CD4-positive, CD25-positive, alpha-beta regulatory T cell (primary cell): Measurements from ENCODE around the gene RASSF4. TPM values are rescaled to one million over a fixed set of nuclear protein-coding genes. Genes with fewer than 3 reads are reported as not detected.

Experiments
- ATAC-seq, 2 donors: fragments of 150-1000 bp; cut with Tn5 transposase; one replicate each; pipeline ENCODE4 v1.10.0; 2021; ENCODE audit warnings: low read depth in 2 of 2, moderate number of reproducible peaks in 2 of 2, moderate library complexity in 1 of 2
- DNase-seq, 3 donors: peaks; one replicate each; pipeline versions ENCODE4 v3.0.0 to v3.0.0-alpha.2; 2012 to 2022; ENCODE audit warnings: mixed read lengths in 1 of 3
- H3K27ac ChIP-seq: one replicate; pipeline ENCODE4 v1.7.0; 2013; ENCODE audit warnings: mild to moderate bottlenecking, low read length; ENCODE audit not compliant: insufficient read depth, poor library complexity, severe bottlenecking
- H3K27me3 ChIP-seq: one replicate; pipeline ENCODE4 v1.7.0; 2013; ENCODE audit warnings: low read length; ENCODE audit not compliant: control insufficient read depth, insufficient read depth
- H3K36me3 ChIP-seq: one replicate; pipeline ENCODE4 v1.7.0; 2013; ENCODE audit warnings: mild to moderate bottlenecking, low read length, moderate library complexity; ENCODE audit not compliant: control insufficient read depth, insufficient read depth
- H3K4me1 ChIP-seq: 2 replicates; pipeline ENCODE4 v1.7.0; 2013; ENCODE audit warnings: mild to moderate bottlenecking, low read length; ENCODE audit not compliant: insufficient read depth, control insufficient read depth, poor library complexity, severe bottlenecking
- H3K4me3 ChIP-seq: one replicate; pipeline ENCODE4 v1.7.0; 2013; ENCODE audit warnings: low read depth, mild to moderate bottlenecking, low read length, moderate library complexity
- H3K9me3 ChIP-seq, 2 experiments: 1 replicate in 1 of 2; 2 replicates in 1 of 2; pipeline ENCODE4 v1.7.0; 2013; ENCODE audit warnings: low read length in 2 of 2, mild to moderate bottlenecking in 1 of 2, moderate library complexity in 1 of 2; ENCODE audit not compliant: control insufficient read depth in 2 of 2
- H3K27ac Mint-ChIP-seq, 3 donors: one replicate each; pipeline ENCODE4 v1.8.0; 2020 to 2022; ENCODE audit warnings: mild to moderate bottlenecking in 3 of 3, mixed read lengths in 3 of 3, moderate library complexity in 2 of 3
- H3K27me3 Mint-ChIP-seq: one replicate; pipeline ENCODE4 v1.8.0; 2022; ENCODE audit warnings: mild to moderate bottlenecking, mixed read lengths
- H3K36me3 Mint-ChIP-seq: one replicate; pipeline ENCODE4 v1.8.0; 2020; ENCODE audit warnings: mixed read lengths
- H3K4me1 Mint-ChIP-seq, 4 donors: one replicate each; pipeline ENCODE4 v1.8.0; 2020 to 2022; ENCODE audit warnings: mixed read lengths in 4 of 4, mild to moderate bottlenecking in 1 of 4
- H3K4me3 Mint-ChIP-seq, 4 donors: one replicate each; pipeline ENCODE4 v1.8.0; 2020 to 2022; ENCODE audit warnings: mild to moderate bottlenecking in 4 of 4, mixed read lengths in 4 of 4, moderate library complexity in 3 of 4
- H3K9me3 Mint-ChIP-seq, 7 donors: one replicate each; pipeline ENCODE4 v1.8.0; 2020 to 2022; ENCODE audit warnings: mixed read lengths in 7 of 7, mild to moderate bottlenecking in 3 of 7, moderate library complexity in 2 of 7
- polyA plus RNA-seq, 4 donors: library from polyadenylated mRNA; unstranded; fragments of 300-500 nt; fragmentation: Illumina TruSeq; gene quantifications; one replicate each; pipeline ENCODE4 v1.2.3, GENCODE V29; 2021
- total RNA-seq: library from RNA; stranded (reverse); gene quantifications from one replicate; pipeline ENCODE4 v1.2.3, GENCODE V29; 2022

RASSF4 gene
- total and polyA plus RNA-seq, 5 donors from 2014 or later: 0.37 to 1.3 (median 0.53) TPM; not detected in 1

DNA sequence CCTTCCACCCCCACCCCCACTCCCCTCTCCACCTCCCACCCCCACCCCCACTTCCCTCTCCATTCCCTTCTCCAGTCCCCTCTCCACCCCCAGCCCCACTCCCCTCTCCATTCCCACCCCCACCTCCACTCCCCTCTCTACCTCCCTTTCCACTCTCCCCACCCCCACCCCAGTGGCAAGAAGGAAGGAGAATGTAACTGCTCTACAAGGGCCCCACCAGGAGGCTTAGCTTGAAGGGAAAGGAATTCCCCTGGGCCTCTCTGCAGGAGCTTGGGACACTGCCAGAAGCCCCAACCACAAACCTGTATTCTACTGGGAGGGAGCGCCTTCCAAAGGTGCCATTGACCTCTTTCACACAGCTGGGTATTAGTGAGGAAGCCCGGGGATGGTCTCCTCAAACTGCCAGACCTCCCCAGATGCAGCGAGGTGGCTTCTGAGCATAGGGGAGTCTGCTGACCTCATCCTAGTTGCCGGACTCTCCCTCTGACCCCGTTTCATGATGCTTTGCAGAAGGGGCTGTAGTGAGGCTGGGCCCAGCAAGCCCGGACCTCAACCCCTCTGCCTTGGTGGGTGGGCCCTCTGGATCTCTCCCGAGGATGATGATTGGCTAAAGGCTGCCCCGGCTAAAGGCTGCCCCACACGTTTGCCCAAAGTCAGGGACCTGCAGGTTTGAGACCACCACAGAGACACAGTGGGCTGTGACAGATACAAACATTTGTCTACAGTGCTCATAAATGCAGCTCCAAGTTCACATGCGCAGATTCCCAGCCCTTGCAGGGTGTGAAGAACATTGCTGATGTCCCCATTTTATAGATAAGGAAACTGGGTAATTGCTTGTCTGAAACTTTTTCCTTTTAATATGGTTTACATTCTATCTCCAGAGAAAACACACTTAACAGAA, 16.1 kb downstream of the RASSF4 start:
- H3K4me1 Mint-ChIP-seq: peaks cover 0 to 17% (median 0%) of the 10 kb centered on the region in 4 donors
- H3K36me3 ChIP-seq: no peaks in the 10 kb centered on the region
- H3K27ac ChIP-seq: no peak overlapping the region
- H3K4me3 ChIP-seq: no peak overlapping the region
- H3K9me3 ChIP-seq: no peaks in the 10 kb centered on the region
- DNase-seq (no peak), ATAC-seq (no peak)
- peaks cover 10% of the 10 kb centered on the region for H3K4me1 ChIP-seq
- no peaks in the 10 kb centered on the region for H3K36me3 Mint-ChIP-seq
- H3K27me3 ChIP-seq: no peaks in the 10 kb centered on the region
- peak overlapping the region in 2 of 4 donors; percentile 9 to 50 for H3K4me3 Mint-ChIP-seq
- no peaks in the 10 kb centered on the region for H3K9me3 Mint-ChIP-seq
- H3K27ac Mint-ChIP-seq: peak overlapping the region in 2 of 3 donors; percentile 55 to 56
- peaks cover 5% of the 10 kb centered on the region for H3K27me3 Mint-ChIP-seq

DNA sequence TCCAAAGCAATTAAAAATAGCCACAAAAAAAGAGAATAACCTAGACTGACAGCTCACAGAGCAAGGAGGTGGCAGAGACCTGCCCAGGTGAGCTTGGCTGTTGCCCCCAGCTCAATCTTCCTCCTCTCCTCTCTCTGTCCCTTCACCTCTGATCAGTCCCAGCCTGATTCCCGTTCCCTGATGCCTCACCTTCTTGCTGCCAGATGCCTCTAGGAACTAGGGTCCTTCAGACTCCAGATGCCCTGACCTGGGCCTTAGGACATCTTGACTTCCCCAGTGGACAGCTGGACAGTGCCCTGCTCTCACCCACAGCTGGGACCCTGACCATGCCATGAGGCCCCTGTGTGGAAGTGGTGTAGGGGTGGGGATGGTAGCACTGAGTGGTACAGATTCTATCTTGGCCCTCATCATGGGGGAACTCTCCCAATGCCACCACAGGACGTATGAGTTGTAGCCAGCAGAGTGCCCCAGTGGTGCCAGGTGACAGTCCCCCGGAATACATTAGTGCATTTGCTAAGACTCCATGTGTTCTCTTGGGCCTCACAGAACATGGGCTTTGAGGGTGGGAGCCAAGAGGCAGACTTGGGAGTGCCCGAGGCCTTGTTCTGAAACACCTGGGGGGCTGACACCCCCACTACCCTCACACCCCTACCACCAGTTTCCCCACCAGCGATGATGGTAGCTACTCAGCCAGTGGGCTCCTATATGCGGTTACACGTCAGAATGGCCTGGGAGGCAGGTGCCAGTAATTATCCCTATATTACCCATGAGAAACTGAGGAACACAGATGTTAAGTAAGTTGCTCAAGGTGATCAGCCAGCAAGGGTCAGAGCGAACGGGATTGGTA, 17.0 kb downstream of the RASSF4 start:
- Mint-ChIP-seq H3K4me3 (no peak overlapping the region), H3K36me3 (no peaks in the 10 kb centered on the region), H3K27ac (peak overlapping the region in 2 of 3 donors; percentile 37 to 56), H3K4me1 (peaks cover 0 to 17% (median 0%) of the 10 kb centered on the region in 4 donors), H3K9me3 (no peaks in the 10 kb centered on the region), H3K27me3 (peaks cover 5% of the 10 kb centered on the region)
- Histone ChIP-seq H3K36me3 (no peaks in the 10 kb centered on the region), H3K4me3 (no peak overlapping the region), H3K4me1 (peaks cover 10% of the 10 kb centered on the region), H3K9me3 (no peaks in the 10 kb centered on the region), H3K27ac (no peak overlapping the region), H3K27me3 (no peaks in the 10 kb centered on the region)
- DNase-seq (no peak), ATAC-seq (no peak)

DNA sequence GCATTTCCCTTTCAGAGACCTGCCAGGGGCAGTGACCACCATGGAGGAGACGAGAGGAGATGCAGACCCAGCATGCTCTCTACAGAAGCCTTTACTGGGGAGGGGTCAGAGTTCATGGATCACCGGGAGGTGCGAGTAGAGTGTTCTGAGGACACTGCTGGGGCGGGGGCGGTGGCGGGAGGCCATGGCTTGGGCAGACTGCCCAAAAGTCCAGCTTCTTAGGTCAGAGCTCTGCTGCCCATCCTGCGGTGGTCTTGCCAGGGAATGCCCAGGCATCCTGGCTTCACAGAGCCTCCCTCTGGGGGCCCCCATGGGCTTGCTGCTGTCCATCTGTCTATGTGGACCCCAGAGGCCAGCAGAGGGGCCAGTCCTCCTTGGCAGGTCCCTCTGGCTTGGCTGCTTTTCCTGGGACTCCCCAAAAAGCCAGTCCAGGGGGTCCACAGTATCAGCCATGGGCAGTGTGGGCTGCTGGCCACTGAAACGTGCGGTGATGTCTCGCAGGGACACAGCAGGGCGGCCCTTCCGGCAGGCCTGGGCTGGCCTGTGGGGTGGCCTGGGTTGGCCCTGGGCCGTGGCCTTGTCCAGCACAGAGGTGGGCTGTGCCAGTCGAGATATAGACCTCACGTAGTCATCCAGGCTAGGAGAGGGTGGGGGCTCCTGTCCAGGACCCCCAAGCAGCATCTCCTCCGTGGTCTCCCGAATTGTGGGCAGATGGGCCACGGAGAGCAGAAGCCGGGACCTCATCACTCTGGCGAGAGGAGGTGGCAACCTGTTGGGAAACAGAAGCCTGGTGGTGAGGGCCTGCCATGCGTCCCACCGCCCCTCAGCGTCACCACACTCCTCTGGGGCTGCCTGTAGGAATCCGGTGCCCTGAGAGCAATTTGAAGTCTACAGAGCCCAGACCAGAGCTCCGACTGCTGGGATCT, 17.9 kb downstream of the RASSF4 start:
- ATAC-seq (no peak), DNase-seq (no peak)
- H3K27me3 Mint-ChIP-seq: peaks cover 5% of the 10 kb centered on the region
- H3K9me3 Mint-ChIP-seq: no peaks in the 10 kb centered on the region
- H3K36me3 Mint-ChIP-seq: no peaks in the 10 kb centered on the region
- Histone ChIP-seq H3K4me1 (peaks cover 10% of the 10 kb centered on the region), H3K4me3 (no peak overlapping the region), H3K36me3 (no peaks in the 10 kb centered on the region), H3K27ac (no peak overlapping the region), H3K9me3 (no peaks in the 10 kb centered on the region), H3K27me3 (no peaks in the 10 kb centered on the region)
- H3K4me1 Mint-ChIP-seq: peaks cover 0 to 17% (median 0%) of the 10 kb centered on the region in 4 donors
- H3K27ac Mint-ChIP-seq: peak overlapping the region in 1 of 3 donors; percentile 37
- H3K4me3 Mint-ChIP-seq: no peak overlapping the region

DNA sequence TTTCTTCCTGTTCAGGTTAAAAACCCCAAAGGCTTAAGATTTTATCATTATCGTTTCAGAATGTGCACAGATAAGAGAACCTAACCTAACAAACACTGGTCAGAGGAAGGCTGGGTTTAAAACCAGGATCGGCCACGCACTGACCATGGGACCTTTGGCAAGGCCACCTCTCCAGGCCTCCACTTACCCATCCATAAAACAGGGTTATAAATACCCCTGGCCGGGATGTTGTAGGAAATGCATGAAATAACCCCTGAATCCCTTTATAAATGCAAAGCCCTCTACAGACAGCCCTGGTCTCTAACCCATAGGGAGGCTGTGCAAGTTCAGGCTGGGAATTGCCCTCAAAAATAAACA, 18.6 kb downstream of the RASSF4 start:
- no peaks in the 10 kb centered on the region for H3K9me3 Mint-ChIP-seq
- H3K9me3 ChIP-seq: no peaks in the 10 kb centered on the region

DNA sequence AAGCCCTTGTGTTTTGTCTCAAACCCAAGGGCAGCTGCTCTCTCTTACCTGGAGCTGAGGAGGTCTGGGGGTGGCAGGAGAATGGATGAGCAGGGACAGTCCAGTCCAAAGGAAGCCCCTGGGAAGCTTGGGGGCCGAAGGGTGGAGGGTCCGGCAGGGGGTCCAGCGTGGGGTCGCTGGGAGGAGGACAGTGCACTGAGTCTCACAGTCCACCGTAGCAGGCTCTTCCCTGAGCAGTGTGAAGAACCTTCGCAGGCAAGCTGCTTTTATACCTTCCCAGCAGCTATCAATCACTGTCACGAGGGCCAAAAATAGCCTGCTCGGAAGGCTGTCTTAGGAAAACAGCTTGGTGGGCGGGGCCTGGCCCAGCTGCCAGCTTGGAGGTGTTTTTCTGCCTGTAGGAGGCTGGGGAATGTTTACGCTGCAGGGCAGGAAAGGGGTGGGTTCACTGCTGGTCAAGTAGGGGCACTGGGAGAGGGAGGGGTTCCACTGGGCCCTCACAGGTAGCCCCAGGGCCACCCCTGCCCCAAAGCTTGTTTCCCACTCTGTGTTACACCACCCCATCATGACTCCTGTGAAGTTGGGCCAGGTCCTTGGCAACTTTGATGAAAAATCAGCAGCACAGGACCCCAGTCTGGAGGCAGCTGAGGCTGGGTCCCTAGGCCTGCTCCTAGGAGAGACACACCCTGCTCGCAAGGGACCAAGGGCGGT, 19.1 kb downstream of the RASSF4 start, which contains the start of gene DEPP1:
DEPP1 (minus strand) TSS at position 240 of the 711 bp plus-strand sequence. CDS start 779 bp downstream, outside the sequence.
- H3K4me3 Mint-ChIP-seq: no peak within 1 kb of the TSS
- H3K27me3 Mint-ChIP-seq: peaks cover 5% of the 10 kb centered on the region
- peak within 1 kb of the TSS in 1 of 3 donors; percentile 20 for H3K27ac Mint-ChIP-seq
- peaks cover 0 to 17% (median 0%) of the 10 kb centered on the region in 4 donors for H3K4me1 Mint-ChIP-seq
- H3K36me3 Mint-ChIP-seq: no peaks in the 10 kb centered on the region
- Histone ChIP-seq H3K4me3 (no peak within 1 kb of the TSS), H3K27ac (no peak within 1 kb of the TSS), H3K36me3 (no peaks in the 10 kb centered on the region), H3K4me1 (peaks cover 10% of the 10 kb centered on the region), H3K27me3 (no peaks in the 10 kb centered on the region), H3K9me3 (no peaks in the 10 kb centered on the region)
- DNase-seq: peak in 1 of 3 donors; percentile 41
- no peak for ATAC-seq
- no peaks in the 10 kb centered on the region for H3K9me3 Mint-ChIP-seq

More for the DNA sequence above, 18.6 kb downstream of the RASSF4 start:
- no peak overlapping the region for H3K27ac Mint-ChIP-seq
- no peak overlapping the region for H3K4me3 Mint-ChIP-seq
- no peak overlapping the region for H3K4me3 ChIP-seq
- ATAC-seq (no peak), DNase-seq (no peak)
- H3K36me3 ChIP-seq: no peaks in the 10 kb centered on the region
- no peaks in the 10 kb centered on the region for H3K27me3 ChIP-seq
- H3K27ac ChIP-seq: no peak overlapping the region
- peaks cover 0 to 17% (median 0%) of the 10 kb centered on the region in 4 donors for H3K4me1 Mint-ChIP-seq
- no peaks in the 10 kb centered on the region for H3K36me3 Mint-ChIP-seq
- peaks cover 5% of the 10 kb centered on the region for H3K27me3 Mint-ChIP-seq
- H3K4me1 ChIP-seq: peaks cover 10% of the 10 kb centered on the region

DNA sequence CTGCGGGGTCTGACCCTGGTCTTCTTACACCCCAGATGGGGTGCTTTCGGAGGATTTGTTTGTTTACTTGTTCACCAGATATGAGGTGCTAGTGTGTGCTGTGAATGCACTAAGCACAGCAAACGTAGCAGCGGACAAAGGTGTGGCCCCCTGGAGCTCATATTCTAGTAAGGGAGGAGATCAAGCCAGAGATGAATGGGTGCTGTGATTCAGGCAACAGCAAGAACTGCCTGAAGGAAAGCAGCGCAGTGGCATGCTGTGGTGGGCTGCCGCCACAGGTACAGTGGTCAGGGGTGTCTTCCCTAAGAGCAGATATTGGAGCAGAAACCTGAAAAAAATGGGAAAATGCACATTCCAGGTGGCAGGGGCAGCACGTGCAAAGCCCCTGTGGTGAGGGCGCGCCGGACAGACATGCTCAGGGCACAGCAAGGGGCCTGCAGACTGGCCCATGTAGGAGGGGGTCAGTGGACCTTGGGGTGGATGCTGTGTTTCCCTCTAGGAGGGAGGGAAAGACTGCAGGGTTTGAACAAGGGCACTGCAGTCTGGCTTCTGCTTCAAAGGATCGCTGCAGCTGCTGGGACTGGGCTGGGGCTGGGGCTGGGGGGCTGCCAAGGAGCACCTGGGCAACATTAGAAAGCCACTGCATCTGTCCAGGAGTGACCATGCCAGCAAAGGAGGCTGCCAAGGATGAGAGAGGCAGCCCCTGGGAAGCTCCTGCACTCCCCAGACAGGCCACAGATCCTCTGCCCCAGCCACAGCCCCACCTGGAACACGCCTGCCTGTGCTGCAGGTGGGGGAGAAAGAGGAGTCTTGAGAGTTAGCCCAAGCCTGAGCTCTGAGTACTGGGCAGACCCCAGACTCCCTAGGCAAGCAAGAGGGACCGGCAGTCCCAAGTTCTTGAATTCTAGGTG, 19.9 kb downstream of the RASSF4 start:
- Mint-ChIP-seq H3K4me1 (peaks cover 0 to 10% (median 0%) of the 10 kb centered on the region in 4 donors), H3K27ac (peak overlapping the region in 2 of 3 donors; percentile 20 to 56), H3K4me3 (no peak overlapping the region), H3K27me3 (peaks cover 5% of the 10 kb centered on the region), H3K9me3 (no peaks in the 10 kb centered on the region), H3K36me3 (no peaks in the 10 kb centered on the region)
- DNase-seq (no peak), ATAC-seq (no peak)
- no peaks in the 10 kb centered on the region for H3K27me3 ChIP-seq
- H3K27ac ChIP-seq: no peak overlapping the region
- H3K4me1 ChIP-seq: peaks cover 6% of the 10 kb centered on the region
- H3K36me3 ChIP-seq: no peaks in the 10 kb centered on the region
- no peaks in the 10 kb centered on the region for H3K9me3 ChIP-seq
- no peak overlapping the region for H3K4me3 ChIP-seq
